Endothelial cell of umbilical vein (primary cell): ENCODE results near the gene PTPRD. TPM values are rescaled to one million over a fixed set of nuclear protein-coding genes. Genes with fewer than 3 reads are reported as not detected.

Experiments used
- BruUV-seq: library from RNA; stranded (reverse); fragments of 400-500 nt; replicated peaks from 2 replicates; lab custom pipeline; 2021; lab: Mats Ljungman, UMichigan
- CTCF ChIA-PET: fragments of 300-600, 350-600 bp; sonication (Branson Sonifier 250); formaldehyde crosslinking; loops from one replicate; lab custom pipeline; 2021; ENCODE audit warnings: antibody characterized with exemption, inconsistent platforms; lab: Charles Lee
- POLR2A ChIA-PET: fragments of 300-600, 350-600 bp; sonication (Branson Sonifier 250); formaldehyde crosslinking; loops from one replicate; lab custom pipeline; 2021; ENCODE audit warnings: antibody characterized with exemption, inconsistent platforms; lab: Charles Lee
- DNase-seq: peaks from one replicate; pipeline ENCODE4 v3.0.0-alpha.2; 2011; ENCODE audit warnings: low read depth, low spot score
- FAIRE-seq: peaks from 2 replicates; lab custom pipeline; 2011; peaks lifted over from hg19 to GRCh38; lab: Jason Lieb, UNC
- H2AFZ ChIP-seq: 2 replicates; pipeline ENCODE4 v1.6.0; 2012; ENCODE audit warnings: low read depth, low read length, control low read depth, inconsistent platforms
- H3K27ac ChIP-seq: 2 replicates; pipeline ENCODE4 v1.5.1; 2011; ENCODE audit warnings: low read depth, mild to moderate bottlenecking, control low read depth, low read length, moderate library complexity; ENCODE audit not compliant: insufficient read depth
- H3K27me3 ChIP-seq, 2 experiments: 2 replicates each; pipeline versions ENCODE4 v1.6.0 to v1.6.1; 2011; ENCODE audit warnings: low read length in 2 of 2, mixed read lengths in 1 of 2; ENCODE audit not compliant: control insufficient read depth in 2 of 2, insufficient read depth in 2 of 2
- H3K36me3 ChIP-seq, 2 experiments: 2 replicates in 1 of 2; 3 replicates in 1 of 2; pipeline ENCODE4 v1.5.1; 2011; ENCODE audit warnings: low read length in 2 of 2, mild to moderate bottlenecking in 1 of 2, moderate library complexity in 1 of 2; ENCODE audit not compliant: control insufficient read depth in 2 of 2, insufficient read depth in 2 of 2; ENCODE audit errors: extremely low read depth in 1 of 2
- H3K4me1 ChIP-seq: 3 replicates; pipeline ENCODE4 v1.5.1; 2011; ENCODE audit warnings: mild to moderate bottlenecking, low read length; ENCODE audit not compliant: control insufficient read depth, insufficient read depth; ENCODE audit errors: extremely low read depth
- H3K4me2 ChIP-seq: 2 replicates; pipeline ENCODE4 v1.6.1; 2011; ENCODE audit warnings: low read length, control low read depth, mixed read lengths; ENCODE audit not compliant: insufficient read depth
- H3K4me3 ChIP-seq, 3 experiments: fragments of 200-600 bp in 1 of 3; sonication (generic), shearing (Covaris generic) in 1 of 3; replicated peaks in 1 of 3; 2 replicates each; pipeline ENCODE4 v1.5.1; 2011 to 2016; ENCODE audit warnings: control low read depth in 3 of 3, low read length in 3 of 3, mild to moderate bottlenecking in 2 of 3, inconsistent platforms in 1 of 3, low read depth in 1 of 3, moderate library complexity in 1 of 3; ENCODE audit not compliant: insufficient read depth in 1 of 3
- H3K79me2 ChIP-seq: 2 replicates; pipeline ENCODE4 v1.6.0; 2012; ENCODE audit warnings: low read length, inconsistent platforms; ENCODE audit not compliant: control insufficient read depth, insufficient read depth
- H3K9ac ChIP-seq: replicated peaks from 2 replicates; pipeline ENCODE3; 2011; ENCODE audit warnings: low read length, control low read depth; ENCODE audit not compliant: insufficient read depth; ENCODE audit errors: extremely low read depth
- H3K9me1 ChIP-seq: replicated peaks from 3 replicates; pipeline ENCODE4 v1.6.0; 2011; ENCODE audit warnings: mild to moderate bottlenecking, low read length; ENCODE audit not compliant: control insufficient read depth, insufficient read depth; ENCODE audit errors: extremely low read depth
- H3K9me3 ChIP-seq: replicated peaks from 2 replicates; pipeline ENCODE4 v1.5.1; 2012; ENCODE audit warnings: low read length, inconsistent platforms; ENCODE audit not compliant: control insufficient read depth, insufficient read depth
- H4K20me1 ChIP-seq: replicated peaks from 2 replicates; pipeline ENCODE3; 2011; ENCODE audit warnings: mild to moderate bottlenecking, low read length; ENCODE audit not compliant: control insufficient read depth, insufficient read depth; ENCODE audit errors: extremely low read depth
- CTCF ChIP-seq, 2 donors: IDR thresholded peaks; 1 replicate in 1 of 2; 2 replicates in 1 of 2; pipeline ENCODE4 v1.5.1; 2011; ENCODE audit warnings: low read length in 2 of 2, mild to moderate bottlenecking in 2 of 2, moderate library complexity in 2 of 2, control low read depth in 1 of 2, inconsistent platforms in 1 of 2, low read depth in 1 of 2; ENCODE audit not compliant: insufficient read depth in 1 of 2; ENCODE audit errors: extremely low read depth in 1 of 2
- EZH2 ChIP-seq: IDR thresholded peaks from 2 replicates; pipeline ENCODE4 v1.6.1; 2012; ENCODE audit warnings: borderline replicate concordance, low read depth, mild to moderate bottlenecking, moderate library complexity, low read length, inconsistent platforms; ENCODE audit not compliant: severe bottlenecking
- FOS ChIP-seq: IDR thresholded peaks from 2 replicates; pipeline ENCODE4 v1.6.1; 2011; ENCODE audit warnings: mild to moderate bottlenecking, low read length, moderate library complexity, borderline replicate concordance; ENCODE audit not compliant: insufficient read depth
- GATA2 ChIP-seq: IDR thresholded peaks from 2 replicates; pipeline ENCODE4 v1.7.0; 2011; ENCODE audit warnings: low read depth, mild to moderate bottlenecking, moderate library complexity, mixed read lengths, low read length; ENCODE audit not compliant: insufficient read length, insufficient read depth
- JUN ChIP-seq: IDR thresholded peaks from 2 replicates; pipeline ENCODE4 v1.6.1; 2011; ENCODE audit warnings: borderline replicate concordance, low read depth; ENCODE audit not compliant: insufficient read length, insufficient read depth
- MAX ChIP-seq: IDR thresholded peaks from 2 replicates; pipeline ENCODE4 v1.6.1; 2011; ENCODE audit not compliant: insufficient read depth, insufficient read length
- MYC ChIP-seq: IDR thresholded peaks from one replicate; pipeline ENCODE4 v1.6.1; 2011; ENCODE audit warnings: mild to moderate bottlenecking, low read depth, low read length
- POLR2A ChIP-seq: IDR thresholded peaks from 2 replicates; pipeline ENCODE4 v1.6.1; 2012; ENCODE audit warnings: low read depth, mild to moderate bottlenecking, control low read depth, low read length
- POLR2AphosphoS5 ChIP-seq: IDR thresholded peaks from 2 replicates; pipeline ENCODE4 v1.6.1; 2012; ENCODE audit warnings: low read depth, mild to moderate bottlenecking, control low read depth, low read length, moderate library complexity; ENCODE audit not compliant: insufficient read depth
- dilution Hi-C: fragments of 300-500 bp; cut with MboI; formaldehyde crosslinking; loops from one replicate; pipeline ENCODE4 v1.15.0; 2019; ENCODE audit warnings: low sequenced_read_pairs; ENCODE audit not compliant: extremely low pct_ligation_motif_present
- intact Hi-C: fragments of 100-400 bp; cut with micrococcal nuclease; formaldehyde crosslinking; loops from one replicate; pipeline ENCODE4 v1.10.0; 2022
- polyA plus RNA-seq, 4 experiments: library from polyadenylated mRNA; depleted of rRNA in 3 of 4; stranded (reverse) in 3 of 4; unstranded in 1 of 4; fragments of >200 nt; gene quantifications; 2 replicates each; pipeline versions ENCODE4 v1.2.1 to v1.2.3, GENCODE V29; 2011 to 2012; ENCODE audit warnings: missing spikeins in 1 of 4
- total RNA-seq: library from RNA; stranded (reverse); gene quantifications from 2 replicates; pipeline ENCODE4 v1.2.3, GENCODE V29; 2021

PTPRD gene
- total and polyA plus RNA-seq, 2 donors (not counting 3 experiments of a cell fraction or from before 2014, with no cell fraction given), result 5.5 to 5.7 TPM

GRCh38 chr9:10172476-10172875 is 440.3 kb downstream of the PTPRD start:
- Histone ChIP-seq H3K9ac (no peak overlapping the region), H4K20me1 (no peaks in the 10 kb centered on the region), H3K4me3 (no peak overlapping the region), H2AFZ (no peak overlapping the region), H3K27ac (no peak overlapping the region), H3K36me3 (no peaks in the 10 kb centered on the region), H3K4me1 (no peaks in the 10 kb centered on the region), H3K4me2 (no peak overlapping the region), H3K79me2 (no peaks in the 10 kb centered on the region), H3K9me1 (no peaks in the 10 kb centered on the region), H3K9me3 (no peaks in the 10 kb centered on the region), H3K27me3 (no peaks in the 10 kb centered on the region)
- FAIRE-seq (no peak), DNase-seq (no peak)
- intact Hi-C loops (no loop called here), dilution Hi-C loops (no loop called here)
- ChIA-PET CTCF (no interaction called here), POLR2A (no interaction called here)
- no peak for TF ChIP-seq FOS
- no peak for TF ChIP-seq GATA2
- no peak for TF ChIP-seq MYC
- no peak for TF ChIP-seq EZH2
- TF ChIP-seq POLR2AphosphoS5, result no peak
- TF ChIP-seq JUN, result no peak
- no peak for TF ChIP-seq CTCF (IDR thresholded peaks at IDR 0.05; ENCODE audit: extremely low read depth in 1 of 2, insufficient read depth in 1 of 2, low read depth in 1 of 2, low read length in 2 of 2)
- no peak for TF ChIP-seq MAX
- TF ChIP-seq POLR2A, result no peak
- BruUV-seq, result no TSS peak
